CD4-positive, alpha-beta T cell treated with Interleukin-21 for 1 hour (primary cell): Measurements from ENCODE around the gene NXPH2.

Source experiments
- DNase-seq: peaks from one replicate; pipeline ENCODE4 v3.0.0-alpha.2; 2020

The NXPH2 gene

DNA sequence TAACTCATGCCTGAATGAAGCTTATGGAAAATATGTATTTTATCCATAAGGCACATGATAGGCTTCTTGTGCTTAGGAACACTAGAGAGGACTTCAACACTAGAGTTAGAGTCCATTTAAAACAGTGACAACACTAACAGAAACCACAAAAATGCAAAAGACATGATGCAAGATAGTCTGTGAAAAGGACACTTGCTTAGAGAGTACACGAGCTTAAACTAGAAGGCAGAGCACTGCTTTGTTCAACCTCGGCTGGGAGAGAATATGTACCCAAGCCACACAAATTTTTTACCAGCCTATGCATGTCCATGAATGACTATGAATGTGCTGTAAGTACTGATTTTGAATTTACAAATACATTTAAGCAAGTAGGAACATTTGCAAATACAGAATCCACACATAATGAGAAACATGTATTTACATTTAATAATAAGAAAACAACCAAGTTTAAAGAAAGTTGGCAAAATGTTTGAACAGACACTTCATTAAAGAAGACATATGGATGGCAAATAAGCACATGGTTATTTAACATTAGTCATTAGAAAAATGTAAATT lies 148.0 kb downstream of the NXPH2 start:
- no peak for DNase-seq

DNA sequence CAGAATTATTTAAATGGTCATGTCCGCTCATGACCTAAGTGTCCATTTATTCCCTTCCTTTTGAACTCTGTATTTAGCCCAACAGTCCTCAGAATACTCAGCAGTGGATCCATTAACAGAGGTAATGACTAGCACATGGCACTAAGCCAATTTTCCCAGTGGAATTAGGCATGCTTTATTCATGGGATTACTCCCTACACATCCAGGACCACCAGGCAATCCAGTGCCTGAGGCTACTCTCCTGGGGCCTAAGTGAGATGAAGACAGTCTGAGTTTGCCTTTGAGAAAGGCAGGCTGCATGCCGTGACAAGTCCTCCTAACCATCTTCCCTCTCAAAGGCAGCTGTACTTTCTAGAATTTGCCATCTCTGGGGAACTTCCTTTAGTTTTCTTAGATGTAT lies 150.0 kb downstream of the NXPH2 start:
- DNase-seq: no peak

DNA sequence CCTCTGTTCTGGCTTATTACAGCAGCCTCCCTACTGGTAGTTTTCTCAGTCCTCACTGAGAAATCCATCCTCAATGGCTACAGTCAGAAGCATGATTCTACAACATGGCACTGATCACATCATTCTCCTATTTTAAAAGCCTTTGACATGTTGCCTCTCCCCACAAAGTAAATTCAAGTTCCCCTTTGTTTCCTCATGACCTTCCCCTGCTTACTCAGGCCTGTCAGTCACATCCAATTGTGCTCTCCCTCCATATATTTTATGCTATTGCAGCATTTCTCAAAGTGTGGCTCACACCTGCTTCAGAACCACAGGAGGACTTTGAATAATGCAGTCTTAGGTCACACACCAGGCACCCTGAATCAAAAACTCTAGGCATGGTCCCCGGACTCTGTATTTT lies 154.0 kb downstream of the NXPH2 start:
- DNase-seq: no peak

DNA sequence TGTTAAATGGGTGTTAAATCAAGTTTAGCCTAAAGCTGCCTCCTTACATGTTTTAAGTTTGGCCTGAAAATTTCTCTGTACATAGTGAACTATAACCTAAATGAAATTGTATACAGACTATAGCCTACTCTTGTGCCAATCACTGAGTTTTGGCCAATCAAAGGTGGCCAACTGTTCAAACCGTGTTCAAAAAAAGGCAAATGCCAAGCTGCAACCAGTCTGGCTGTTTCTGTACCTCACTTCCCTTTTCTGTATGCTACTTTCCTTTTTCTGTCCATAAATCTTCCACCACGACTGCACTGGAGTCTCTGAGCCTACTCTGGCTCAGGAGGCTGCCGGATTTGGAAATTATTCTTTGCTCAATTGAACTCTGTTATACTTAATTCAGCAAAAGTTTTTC lies 157.6 kb downstream of the NXPH2 start:
- DNase-seq: no peak

DNA sequence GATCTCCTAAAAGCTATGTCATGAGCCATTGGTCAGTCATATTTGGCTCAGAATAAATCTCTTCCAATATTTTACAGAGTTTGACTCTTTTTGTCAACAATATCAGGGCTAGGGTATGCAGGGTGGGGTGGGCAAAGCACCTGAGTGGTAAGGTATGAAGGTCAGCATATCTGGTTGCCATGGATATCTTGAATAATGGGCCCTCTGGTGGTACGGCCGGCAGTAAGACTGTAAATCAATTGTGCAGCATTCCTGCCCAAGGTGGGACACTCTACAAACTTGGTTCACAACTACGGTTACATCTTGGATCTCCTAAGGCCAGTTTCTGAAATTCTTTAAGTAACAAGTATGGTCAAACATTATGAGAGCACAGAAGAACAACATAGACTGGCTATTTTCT lies 159.1 kb downstream of the NXPH2 start:
- DNase-seq: no peak

DNA sequence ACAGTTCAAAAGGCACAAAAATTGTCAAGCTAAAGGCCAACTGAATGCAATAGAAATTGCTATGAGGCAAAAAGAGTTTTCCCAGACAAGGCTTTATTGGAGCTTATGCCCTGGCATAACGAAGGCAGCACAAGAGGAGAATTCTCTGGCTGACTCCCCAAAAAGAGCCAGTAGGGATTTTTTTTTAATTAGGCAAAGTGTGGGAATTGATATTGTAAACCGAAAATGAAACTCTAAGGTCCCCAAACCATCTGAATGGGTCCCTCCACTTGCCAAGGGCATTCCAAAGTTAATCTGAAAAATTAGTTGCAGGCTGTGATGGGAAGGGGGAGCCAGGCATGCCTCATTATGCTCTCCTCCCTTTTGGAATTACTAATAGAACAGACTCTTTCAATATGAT lies 159.8 kb downstream of the NXPH2 start:
- no peak for DNase-seq
